GF-D8 (cell line): ENCODE measurements around the gene MARK2.
"Not testable (repeated sequence)": the region's sequence is repeated elsewhere in the genome, so short reads cannot be mapped to it uniquely, and the experiment has no call there.

ENCODE experiments used
- DNase-seq: peaks from one replicate; lab custom pipeline; 2025; lab: John Stamatoyannopoulos, UW

The MARK2 gene

DNA sequence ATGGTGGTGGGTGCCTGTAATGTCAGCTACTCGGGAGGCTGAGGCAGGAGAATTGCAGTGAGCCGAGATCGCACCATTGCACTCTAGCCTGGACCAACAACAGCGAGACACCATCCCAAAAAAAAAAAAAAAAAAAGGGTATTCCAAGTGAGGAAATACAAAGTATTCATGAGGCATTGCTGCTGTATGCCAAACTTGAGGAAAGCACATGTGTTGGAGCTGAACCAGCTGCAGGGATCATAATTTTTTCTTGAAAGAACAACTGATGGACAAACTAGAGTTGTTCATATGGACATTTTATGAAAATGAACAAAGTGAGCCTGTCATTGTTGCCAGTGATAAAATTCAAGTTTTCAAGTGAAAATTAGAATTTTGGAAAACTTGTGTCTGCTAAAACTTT lies 15.8 kb downstream of the MARK2 start:
- DNase-seq, result no peak

DNA sequence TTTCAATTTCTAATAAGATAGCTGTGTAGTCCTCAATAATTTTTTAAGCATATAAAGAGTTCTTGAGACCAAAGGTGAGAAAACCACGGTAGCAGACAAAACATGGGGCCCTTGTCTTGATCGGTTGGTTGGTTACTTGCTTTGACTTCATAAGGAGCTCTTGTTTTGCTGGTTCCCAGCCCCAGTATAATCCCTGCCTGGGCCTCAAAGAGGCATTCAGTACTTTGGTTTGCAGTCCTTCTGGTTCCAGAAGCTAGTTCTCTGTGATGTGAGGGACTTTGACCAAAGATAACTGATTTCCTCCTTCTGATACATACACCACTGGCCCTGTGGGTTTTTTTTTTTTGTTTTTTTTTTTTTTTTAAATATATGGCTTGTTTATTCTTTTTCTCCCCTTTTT lies 17.1 kb downstream of the MARK2 start:
- no peak for DNase-seq

- DNase-seq, result peak; percentile 78
These were observed 20.0 kb downstream of the MARK2 start for GRCh38 chr11:63858628-63859550.

DNA sequence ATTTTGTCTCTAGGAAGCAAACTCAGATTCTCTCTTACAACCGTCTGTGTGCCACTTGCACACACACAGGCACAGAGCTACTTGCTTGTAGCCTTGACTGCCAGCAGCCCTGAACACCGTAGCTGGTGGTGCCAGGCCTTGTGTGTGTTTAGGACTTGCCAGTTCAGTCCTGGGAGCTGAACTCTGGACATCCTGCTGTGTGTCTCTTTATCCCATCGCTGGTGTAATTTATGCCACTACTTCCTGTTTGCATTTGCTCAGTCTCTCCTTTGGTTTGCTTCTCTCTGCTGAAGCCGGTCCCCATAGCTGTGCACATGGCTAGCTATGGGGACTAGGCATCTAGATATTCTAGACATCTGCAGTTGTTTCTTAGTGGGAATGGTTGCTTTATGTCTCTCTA lies 24.0 kb downstream of the MARK2 start:
- no peak for DNase-seq

- DNase-seq, result not testable (repeated sequence)
These were observed 24.7 kb downstream of the MARK2 start for GRCh38 chr11:63863620-63864019.

GRCh38 chr11:63866211-63866610 lies 27.3 kb downstream of the MARK2 start:
- DNase-seq, result peak; percentile 68

GRCh38 chr11:63867511-63867910 lies 28.6 kb downstream of the MARK2 start:
- DNase-seq, result no peak

DNA sequence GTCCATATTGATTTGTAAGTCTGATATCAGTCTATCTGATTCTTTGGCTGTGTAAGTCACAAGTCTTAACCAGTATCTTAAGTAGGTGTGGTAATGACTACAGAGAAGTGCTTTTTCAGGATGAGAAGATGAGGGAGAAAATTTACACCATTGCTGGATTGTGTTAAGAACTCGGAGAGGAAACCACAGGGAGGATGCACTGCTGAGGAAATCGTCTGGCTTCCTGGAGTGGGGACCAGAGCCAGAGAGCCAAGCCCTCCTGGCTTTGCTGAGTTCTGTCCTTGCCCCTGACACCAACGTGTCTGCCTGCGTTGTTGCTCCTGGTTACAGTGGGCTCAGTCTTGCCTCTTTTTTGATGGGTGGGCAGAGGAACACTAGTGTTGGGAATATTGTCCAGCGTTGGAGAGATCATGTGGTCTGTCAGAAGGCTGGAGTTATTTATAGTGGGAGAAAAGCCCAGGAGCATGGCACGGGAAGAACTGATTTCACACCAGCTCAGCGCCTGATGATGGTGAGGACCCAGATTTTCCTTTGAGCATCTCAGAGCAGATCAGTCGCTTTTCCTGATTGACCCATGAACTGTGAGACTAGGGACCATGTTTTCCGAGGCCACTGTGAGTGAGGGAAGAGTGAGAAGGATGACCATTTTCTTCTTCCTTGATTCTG lies 29.6 kb downstream of the MARK2 start:
- DNase-seq, result peak; percentile 79

GRCh38 chr11:63869171-63869591 lies 30.3 kb downstream of the MARK2 start:
- DNase-seq, result no peak

- DNase-seq, result peak; percentile 44
These were observed 30.8 kb downstream of the MARK2 start for GRCh38 chr11:63869683-63870082.

GRCh38 chr11:63870351-63871140 lies 31.6 kb downstream of the MARK2 start:
- no peak for DNase-seq

DNA sequence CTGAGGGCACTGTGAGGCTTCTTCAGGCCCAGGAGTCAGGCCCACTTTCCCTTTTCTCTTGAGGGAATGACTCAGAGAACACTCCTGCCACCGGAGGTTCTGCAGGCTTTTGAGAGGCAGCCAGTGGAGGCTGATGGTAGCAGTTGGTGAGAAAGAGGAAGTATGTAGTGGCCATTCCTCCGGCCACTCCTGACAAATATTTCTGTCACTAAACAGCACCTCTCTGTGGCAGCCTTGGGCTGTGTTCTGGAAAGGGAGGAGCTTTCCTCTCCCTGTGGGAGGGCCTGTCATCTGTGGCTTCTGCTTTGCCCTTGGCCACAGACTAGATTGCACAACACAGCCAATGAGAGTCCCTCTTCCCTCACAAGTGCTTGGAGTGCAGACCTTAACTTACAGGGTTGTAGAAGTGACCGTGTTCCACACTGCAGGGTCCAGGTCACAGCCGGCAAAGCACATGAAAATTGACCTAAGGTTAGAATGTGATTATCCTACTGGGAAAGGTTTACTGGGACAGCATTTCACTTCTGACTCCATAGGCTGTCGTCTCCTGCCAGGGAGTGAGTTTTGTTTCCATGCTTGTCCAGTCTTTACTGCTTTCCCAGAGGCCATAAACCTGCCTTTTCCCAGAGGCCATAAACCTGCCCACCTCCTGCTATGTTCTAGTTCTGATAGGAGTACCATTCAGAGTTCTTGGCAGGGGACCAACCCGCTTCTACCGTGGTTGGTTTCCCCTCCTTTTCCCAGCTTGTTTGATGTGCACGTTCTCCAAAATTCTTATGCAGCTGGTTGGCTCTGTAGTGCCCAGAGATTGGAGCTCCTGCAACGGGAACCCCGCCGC lies 33.3 kb downstream of the MARK2 start:
- DNase-seq, result peak; percentile 98

- no peak for DNase-seq
These were observed 33.9 kb downstream of the MARK2 start for GRCh38 chr11:63872800-63873197.

- no peak for DNase-seq
These were observed 34.4 kb downstream of the MARK2 start for GRCh38 chr11:63873311-63873710.

- DNase-seq, result no peak
These were observed 35.6 kb downstream of the MARK2 start for GRCh38 chr11:63874511-63874910.

- DNase-seq, result no peak
These were observed 36.7 kb downstream of the MARK2 start for GRCh38 chr11:63875506-63876065.

DNA sequence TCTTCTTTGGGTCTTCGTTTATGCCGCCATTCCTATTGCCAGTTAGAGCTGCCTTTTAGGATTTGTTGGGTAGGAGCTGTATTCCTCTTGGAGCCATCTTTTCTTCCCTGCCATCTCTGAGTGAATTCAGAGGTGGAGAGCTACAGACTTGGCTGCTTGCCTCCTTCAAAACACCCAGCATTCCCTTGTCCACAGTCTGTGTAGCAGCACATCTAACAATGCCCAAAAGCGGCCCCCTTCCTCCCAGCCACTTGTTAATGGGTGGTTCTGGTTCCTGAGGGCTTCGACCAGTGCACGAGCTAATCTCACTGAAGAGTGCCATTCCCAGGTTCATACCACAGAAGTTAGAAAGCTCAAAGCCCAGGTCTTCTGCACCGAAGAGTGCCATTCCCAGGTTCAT lies 37.7 kb downstream of the MARK2 start:
- DNase-seq, result no peak

GRCh38 chr11:63877658-63878241 lies 38.8 kb downstream of the MARK2 start:
- no peak for DNase-seq

DNA sequence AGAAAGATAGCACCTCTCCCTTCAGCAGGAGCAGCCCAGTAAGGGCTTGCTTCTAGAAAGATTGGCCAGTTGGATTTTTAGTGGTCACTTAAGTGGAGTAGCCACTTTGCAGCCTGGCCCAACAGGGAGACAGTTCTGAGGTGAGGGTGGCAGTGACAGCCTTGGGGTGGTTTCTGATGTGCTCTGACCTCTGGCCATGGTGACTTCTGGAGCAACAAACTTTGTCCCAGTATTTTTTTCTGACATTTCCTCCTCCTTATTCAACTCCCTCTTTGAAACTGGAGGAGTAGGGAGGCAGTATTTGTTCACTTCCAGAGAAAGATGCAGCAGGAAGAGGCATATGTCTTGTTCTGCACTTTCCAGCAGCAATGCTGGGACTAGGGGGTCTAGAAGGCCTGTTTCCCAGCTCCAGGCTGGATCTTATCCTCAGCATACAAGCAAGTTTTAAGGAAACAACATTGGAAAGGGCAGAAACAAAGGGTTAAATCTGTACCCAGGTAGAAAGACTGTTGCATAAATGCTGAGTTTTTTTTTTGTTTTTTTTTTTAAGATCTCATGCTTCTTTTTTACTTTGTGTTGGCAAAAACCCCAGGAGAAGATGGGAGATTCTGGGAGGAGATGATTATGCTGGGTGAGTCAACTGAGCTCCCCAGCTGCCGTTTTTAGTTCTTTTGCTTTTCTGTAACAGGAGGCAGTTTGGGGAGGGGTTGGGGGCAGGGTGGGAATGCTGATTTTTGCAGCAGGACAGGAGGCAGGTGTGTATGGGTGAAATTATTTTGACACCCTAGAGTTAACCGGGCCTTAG lies 40.9 kb downstream of the MARK2 start:
- DNase-seq, result no peak

GRCh38 chr11:63880403-63880790 lies 41.5 kb downstream of the MARK2 start:
- no peak for DNase-seq
